Measurements from ENCODE around the gene FAM110A.
"Not testable (repeated sequence)": the region's sequence is repeated elsewhere in the genome, so short reads cannot be mapped to it uniquely, and the experiment has no call there.

Gene FAM110A

DNA sequence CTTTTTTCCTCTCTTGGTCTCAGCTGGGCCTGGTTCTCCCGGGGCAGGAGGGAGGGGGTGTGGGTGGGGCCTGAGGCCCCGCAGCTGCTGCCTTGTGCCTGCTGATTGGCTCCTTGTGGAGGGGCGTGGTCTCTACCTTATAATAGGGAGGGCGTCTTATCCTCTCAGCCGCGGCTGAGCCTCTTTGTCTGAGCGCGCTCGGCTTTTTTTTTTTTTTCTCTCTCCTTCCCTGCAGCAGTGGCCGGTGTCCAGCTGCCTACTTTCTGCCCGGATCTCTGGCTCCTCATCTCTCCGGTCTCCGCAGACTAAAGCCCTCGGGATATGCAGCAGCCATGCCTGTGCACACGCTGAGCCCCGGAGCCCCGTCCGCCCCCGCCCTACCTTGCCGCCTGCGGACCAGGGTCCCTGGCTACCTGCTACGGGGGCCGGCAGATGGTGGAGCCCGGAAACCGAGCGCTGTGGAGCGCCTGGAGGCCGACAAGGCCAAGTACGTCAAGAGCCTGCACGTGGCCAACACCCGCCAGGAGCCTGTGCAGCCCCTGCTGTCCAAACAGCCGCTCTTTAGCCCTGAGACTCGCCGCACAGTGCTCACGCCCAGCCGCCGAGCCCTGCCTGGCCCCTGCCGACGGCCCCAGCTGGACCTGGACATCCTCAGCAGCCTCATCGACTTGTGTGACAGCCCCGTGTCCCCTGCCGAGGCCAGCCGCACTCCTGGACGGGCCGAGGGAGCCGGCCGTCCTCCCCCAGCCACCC is 11.1 kb downstream of the FAM110A start:
- DNase-seq (ENCODE audit: low spot score) = peak; percentile 83

DNA sequence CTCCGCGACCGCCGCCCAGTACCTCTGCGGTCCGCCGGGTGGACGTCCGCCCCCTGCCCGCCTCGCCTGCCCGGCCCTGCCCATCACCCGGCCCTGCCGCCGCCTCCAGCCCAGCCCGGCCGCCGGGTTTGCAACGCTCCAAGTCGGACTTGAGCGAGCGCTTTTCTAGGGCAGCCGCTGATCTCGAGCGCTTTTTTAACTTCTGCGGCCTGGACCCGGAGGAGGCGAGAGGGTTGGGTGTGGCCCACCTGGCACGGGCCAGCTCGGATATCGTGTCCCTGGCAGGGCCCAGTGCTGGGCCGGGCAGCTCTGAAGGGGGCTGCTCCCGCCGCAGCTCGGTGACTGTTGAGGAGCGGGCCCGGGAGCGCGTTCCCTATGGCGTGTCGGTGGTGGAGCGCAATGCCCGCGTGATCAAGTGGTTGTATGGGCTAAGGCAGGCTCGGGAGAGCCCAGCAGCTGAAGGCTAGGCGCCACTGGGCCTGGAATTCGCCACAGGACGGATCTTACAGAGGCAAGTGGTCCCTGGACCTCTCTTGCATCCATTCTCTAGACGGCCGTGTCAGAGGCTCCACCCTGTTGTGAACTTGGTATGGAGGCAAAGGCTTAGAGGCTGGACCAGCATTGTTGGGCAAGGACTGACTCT is 11.8 kb downstream of the FAM110A start:
- no peak for DNase-seq (ENCODE audit: low spot score)

DNA sequence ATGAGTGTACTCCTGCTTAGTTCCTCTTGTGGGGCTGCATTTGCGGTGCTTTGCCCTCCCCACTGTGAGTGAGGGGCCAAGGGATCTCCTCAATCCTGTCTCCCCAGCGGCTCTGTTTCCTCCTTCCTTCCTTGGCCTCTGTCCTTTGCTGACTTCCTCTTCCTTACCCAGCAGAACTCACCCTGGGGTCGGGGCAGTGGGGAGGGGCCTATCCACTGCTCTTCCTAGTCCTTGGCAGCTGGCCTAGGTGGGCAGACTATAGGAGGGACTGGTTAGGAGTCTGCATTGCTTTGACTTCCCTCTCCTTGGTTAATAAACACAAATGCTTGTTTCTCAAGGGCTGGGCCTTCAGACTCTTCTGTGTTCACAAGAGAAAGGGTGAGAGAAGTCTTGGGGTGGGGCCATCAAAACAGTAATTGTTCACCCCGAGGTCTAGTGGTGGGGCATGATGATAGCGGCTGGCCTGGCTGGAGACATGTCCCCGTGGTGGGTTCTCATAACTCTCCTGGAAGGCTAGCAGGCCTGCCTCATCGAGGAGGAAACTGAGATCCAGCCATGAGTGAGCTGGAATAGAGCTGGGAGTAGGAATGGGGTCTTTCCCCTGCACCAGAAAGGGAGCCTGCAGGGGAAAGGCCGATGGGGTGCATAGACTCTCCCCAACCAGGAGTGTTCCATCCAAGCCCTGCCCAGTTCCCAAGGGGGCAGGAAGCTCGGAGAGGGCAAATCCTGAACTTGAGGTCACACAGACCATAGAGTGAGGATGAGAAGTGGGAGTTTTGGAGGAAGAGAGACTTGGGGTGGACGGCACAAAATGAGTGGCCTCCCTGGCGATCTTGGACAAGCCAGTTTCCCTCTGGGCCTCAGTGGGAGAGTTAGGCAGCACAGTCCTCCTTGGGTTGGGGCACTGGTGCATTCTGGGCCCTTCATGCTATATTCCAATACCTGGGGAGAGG is 12.7 kb downstream of the FAM110A start:
- DNase-seq (ENCODE audit: low spot score) = no peak

DNA sequence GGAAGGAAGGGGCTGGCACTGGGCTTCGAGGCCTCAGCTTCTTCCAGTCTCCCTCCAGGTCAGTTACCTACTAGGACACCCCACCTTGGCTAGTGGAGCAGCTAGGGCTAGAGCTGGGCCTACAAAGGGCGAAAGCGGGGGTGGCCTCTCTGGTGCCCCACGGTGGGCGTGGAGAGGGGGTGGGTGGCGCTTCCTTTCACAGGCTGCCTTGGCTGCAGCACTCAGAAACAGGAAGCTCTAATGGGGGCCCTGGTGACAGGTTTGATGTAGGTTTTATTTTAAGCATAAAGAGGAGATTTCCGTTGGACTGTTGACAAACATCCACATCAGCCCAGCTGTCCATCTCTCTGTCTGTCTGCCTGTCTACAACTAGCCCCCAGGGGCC is 13.4 kb downstream of the FAM110A start:
- no peak for DNase-seq (ENCODE audit: low spot score)

DNA sequence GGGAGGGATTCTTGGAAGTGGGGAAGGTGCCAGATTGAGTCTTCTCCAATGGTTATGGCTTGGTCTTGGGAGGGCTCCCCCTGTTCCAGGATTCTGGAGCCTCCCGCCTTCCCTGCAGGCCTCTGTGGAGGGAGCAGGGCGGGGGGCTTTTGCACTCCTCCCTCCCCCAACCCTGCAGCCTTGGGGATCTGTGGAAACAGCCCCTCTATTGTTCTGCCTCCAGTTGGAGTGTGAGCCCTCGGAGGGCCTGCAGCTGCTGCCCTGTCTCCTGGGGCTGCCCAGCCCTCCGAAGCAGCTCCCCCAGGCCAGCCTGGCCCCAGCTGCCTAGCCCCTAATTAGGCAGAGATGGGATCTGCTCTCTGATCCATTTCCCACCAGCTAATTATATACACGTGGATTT is 14.7 kb downstream of the FAM110A start:
- no peak for DNase-seq (ENCODE audit: low spot score)

DNA sequence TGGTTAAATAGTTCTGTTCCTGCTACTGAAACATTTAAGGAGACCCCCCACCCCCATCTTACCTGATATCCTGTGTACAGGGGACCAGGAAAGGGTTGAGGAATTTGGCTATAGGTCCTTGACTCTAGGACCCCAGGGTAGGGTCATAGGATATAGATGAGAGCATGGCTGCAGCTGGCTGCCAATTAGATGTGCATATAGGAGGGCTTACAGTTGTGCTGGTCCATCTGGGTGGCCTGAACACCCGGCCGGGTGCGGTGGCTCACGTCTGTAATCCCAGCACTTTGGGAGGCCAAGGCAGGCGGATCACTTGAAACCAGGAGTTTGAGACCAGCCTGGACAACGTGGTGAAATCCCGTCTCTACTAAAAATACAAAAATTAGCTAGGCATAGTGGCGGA is 15.2 kb downstream of the FAM110A start:
- DNase-seq (ENCODE audit: low spot score) = not testable (repeated sequence)

DNA sequence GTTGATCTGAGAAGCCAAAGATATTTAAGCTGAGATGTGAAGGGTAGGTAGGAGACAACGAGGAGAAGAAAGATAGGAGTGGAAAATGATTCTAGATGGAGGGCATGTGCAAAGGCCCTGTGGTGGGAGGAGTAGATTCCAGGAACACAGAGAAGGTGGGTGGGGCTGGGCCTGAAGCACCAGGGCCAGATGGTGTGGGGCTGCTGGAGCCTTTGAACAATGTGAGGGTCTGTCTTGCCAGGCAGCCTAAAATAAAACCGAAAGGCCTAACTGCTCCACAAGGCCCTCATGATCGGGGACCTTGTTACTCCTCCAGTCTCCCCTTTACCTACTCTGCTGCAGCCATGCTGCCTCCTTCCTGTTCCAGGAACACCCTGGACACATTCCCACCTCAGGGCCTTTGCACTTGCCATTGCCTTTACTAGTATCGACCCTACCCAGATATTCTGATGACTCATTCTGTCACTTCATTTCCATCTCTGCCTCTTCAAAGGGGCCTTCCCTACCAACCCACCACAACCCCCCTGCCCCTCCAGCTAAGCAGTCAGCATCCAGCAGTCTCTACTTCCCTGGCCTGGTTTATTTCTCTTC is 20.0 kb downstream of the FAM110A start:
- DNase-seq (ENCODE audit: low spot score) = no peak

DNA sequence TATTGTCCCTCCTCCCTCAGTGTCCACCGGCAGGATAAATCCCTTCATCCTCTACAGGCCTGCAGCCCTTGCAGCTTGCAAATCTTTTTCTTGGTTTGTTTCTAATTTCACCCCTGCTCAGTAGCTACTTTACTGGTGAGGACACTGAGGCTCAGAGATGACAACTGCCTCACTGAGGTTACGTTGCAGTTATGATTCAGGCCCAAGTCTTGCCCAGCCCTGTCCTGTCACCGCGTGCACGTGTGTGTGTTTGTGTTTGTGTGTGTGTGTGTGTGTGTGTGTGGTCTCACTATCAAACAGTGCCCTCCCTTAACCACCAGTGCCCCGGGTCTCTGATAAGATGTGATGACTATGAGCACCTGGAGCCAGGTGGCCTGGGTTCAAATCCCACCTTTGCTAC is 21.1 kb downstream of the FAM110A start:
- DNase-seq (ENCODE audit: low spot score) = no peak

DNA sequence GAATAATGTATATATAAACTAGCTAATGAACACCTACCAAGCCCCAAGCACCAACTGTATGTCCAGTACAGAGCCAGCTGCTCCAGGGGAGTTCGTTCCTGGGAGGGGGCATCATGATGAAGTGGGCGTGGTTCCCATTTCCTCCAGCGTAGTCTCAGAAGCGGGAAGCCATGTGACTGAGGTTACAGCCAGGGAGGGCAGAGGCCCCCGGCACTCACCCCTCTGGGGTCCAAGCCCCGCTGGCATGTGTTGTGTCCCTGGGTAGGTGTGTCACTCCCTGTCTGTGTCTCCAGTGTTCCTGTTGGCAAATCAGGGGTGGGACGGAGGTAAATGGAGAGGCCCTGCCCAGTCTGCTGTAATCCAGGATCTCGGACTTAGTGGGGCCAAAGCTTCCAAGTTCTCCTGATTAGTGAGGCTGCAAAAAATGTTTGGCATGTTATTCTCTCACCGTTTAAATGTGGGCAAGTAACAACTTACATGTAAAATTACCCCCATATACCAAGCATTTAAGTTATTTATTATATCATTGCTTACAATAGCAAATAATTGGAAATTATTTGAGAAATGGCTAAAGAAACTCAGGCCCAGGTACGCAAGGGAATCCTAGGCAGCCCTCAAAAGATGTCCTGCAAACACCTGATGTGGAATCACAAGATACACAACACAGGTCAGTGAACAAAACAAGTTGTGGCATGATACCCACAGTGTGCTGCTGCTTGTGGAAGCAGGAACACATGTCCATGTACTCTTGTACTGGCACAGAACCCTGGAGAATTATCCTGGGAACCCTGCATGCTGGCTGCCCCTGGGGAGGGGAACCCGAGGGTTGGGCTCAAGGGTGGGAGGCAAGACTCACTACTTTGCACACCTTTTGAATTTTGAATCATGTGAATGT is 22.2 kb downstream of the FAM110A start:
- no peak for DNase-seq (ENCODE audit: low spot score)

DNA sequence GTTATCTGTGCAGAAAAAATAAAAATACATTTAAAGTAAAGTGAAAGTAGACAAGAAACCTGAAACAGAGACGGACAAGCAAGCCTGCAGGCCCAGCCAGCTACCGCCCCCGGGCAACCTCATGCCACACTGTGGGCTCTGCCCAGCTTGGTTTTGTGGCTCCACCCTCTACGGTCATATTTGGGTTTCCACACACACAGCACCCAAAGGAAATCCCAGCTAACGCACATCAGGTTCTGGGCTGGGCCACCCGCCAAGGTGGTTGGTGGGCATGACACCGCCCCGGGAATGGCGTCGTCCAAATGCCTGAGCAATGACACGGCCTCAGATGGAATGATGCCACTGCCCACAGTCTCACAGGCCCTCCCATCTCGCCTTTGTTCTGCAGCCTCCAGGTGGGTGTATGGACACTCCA is 22.9 kb downstream of the FAM110A start:
- DNase-seq (ENCODE audit: low spot score) = no peak

DNA sequence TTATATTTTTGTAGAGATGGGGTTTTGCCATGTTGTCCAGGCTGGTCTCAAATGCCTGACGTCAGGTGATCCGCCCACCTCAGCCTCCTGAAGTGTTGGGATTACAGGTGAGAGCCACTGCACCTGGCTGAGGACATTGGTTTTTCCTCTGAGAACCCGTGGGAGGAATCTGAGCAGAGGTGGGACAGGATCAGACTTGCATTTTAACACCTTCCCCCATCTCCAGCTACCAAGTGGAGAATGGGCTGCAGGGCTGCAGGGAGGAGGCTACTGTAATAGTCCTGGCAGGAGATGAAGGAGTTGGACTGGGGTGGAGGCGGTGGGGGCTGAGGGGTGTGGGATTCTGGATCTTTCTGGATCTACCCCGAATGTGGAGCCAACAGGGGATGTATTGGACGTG is 24.5 kb downstream of the FAM110A start:
- no peak for DNase-seq (ENCODE audit: low spot score)

DNA sequence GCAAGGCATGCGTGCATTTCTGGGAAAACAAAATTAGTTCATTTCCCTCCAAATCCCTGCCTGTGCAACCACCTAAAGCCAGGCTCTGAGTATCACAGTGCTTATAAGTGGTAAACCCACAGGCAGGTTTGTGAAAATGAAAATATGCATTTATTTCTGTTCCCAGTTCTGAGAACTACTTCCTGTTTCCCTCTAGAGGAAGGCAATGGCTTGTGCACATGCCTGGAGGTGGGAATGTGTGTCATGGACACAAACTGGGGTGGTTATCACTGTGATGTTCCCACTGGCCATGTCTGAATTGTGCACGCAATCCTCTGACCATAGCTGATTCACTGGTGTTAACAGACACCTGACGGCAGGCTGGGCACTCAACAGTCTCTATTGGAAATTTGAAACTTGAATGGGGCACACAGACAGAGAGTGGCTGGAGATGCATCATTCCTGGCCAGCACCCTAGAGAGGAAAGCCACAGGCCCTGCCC is 26.3 kb downstream of the FAM110A start:
- no peak for DNase-seq (ENCODE audit: low spot score)

DNA sequence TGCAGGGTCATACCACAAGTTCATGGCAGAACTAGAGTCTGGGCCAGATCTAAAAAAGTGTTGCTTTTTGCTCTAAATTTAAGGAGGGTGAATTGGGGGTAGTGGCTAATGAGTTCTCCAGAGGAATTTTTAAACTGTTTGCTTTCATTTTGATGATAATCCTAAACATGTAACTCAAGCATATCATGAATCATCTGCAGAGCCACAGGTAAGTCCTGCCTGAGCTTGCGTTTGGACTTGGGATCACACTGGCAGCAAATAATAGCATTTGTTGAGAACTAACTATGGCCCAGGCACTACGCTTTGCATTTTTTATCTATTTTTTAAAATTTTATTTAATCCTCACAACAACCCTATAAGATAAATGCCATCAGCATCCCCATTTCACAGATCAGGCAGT is 27.4 kb downstream of the FAM110A start:
- no peak for DNase-seq (ENCODE audit: low spot score)

DNA sequence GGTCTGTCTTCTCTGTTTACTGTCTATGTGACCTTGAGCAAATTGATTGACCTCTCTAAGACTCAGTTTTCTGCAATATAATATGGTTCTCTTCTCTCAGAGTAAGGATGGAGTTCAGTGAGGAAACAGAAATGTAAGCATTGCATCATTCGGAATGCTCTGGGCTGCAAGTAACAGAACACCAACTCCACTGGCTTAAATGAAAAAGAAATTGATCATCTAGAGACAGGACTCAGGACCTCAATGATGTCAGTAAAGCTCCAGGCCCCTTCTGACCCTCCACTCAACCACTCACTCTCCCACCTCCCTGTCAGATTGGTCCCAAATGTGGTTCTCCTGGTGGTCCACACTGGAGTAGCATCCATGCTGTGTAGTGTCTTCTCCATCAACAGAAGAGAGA is 31.9 kb downstream of the FAM110A start:
- DNase-seq (ENCODE audit: low spot score) = no peak

DNA sequence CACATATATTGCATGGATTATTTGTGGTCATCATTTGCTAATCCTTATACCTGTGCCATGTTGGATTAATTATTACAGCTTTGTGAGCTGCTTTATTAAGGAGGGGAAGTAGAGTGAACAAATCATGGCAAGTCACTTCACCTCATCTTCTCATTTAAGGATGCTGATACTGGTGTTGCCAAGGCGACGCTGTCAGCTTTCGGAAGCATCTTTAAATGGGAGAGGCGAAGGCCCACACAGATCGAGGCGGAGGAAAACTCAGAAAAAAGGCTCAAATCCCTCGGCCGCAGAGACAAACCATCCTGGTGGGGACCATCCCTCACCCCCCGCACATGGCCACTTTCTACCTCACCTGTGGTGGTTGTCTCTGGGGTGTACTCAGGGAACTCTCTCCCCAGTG is 34.8 kb downstream of the FAM110A start:
- DNase-seq (ENCODE audit: low spot score) = no peak

DNA sequence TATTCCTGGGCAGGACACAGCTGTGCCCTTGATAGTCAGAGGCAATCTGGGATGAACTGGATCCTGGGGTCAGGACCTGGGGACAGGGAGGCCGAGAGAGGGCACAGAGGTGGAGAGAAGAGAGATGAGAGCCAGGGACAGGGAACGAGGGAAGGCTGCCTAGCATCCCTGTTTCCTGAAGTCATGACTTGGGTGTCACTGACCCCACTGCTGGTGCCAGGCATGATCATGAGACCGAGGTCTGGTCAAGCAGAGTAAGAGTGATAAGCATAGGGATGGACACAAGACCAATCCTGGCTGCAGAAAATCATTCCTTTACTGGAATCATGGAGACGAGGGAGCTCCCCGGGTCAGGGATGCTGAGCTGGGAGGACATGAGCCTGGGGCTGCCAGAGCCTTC is 36.1 kb downstream of the FAM110A start:
- no peak for DNase-seq (ENCODE audit: low spot score)

DNA sequence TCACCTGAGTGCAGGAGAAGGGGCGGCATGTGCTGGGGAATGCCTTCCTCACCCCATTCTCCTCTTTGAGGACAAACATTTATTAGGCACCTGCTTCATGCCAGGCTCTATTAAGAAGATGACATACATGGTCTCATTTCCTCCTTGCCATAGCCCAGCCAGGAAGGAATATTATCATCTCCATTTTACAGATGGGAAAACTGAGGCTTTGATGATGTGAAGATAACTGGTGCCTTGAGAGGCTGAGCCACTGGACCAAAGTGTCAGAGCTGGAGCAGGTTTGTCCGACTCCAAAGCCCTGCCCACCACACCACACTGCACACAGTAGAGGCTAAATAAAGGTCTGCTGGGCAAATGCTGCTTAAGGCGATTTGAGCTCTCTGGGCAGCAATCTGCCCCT is 37.2 kb downstream of the FAM110A start:
- DNase-seq (ENCODE audit: low spot score) = no peak

DNA sequence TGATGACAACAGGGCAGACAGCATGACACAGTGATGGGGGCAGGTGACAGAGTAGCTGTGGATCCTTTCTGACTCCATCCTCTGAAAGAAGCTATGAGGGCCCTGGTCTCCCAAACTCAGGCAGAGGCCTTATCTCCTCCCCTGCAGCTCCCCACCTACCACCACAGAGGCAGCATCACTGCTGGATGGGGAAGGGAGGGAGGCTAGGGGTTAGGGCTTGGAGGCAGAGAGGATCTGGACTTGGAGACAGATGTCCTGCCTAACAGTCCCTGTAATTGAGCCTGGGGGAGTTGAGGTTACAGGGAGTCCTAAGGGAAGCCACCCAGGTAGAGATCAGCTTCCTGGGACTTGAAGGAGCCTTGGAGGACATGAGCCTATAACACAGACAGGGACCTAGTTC is 37.9 kb downstream of the FAM110A start:
- no peak for DNase-seq (ENCODE audit: low spot score)

DNA sequence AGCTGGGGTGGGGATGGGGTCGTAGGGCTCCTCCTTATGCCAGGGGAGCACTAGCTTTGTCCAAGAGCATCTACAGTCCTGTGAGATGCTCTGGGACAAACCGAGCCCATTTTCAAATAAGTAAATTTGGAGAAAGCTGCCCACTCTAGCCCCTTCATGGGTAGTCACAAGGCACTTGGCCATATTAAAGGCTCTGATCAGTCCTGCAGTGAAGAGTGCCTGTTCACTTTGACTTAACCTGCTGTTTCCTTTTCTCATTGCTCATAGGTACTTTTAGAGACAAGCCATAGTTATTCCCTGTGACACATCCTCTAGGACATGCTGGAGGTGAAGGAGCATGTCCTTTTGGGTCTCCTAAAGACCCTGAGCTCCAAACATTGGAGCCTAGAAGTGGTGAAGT is 38.4 kb downstream of the FAM110A start:
- no peak for DNase-seq (ENCODE audit: low spot score)

DNA sequence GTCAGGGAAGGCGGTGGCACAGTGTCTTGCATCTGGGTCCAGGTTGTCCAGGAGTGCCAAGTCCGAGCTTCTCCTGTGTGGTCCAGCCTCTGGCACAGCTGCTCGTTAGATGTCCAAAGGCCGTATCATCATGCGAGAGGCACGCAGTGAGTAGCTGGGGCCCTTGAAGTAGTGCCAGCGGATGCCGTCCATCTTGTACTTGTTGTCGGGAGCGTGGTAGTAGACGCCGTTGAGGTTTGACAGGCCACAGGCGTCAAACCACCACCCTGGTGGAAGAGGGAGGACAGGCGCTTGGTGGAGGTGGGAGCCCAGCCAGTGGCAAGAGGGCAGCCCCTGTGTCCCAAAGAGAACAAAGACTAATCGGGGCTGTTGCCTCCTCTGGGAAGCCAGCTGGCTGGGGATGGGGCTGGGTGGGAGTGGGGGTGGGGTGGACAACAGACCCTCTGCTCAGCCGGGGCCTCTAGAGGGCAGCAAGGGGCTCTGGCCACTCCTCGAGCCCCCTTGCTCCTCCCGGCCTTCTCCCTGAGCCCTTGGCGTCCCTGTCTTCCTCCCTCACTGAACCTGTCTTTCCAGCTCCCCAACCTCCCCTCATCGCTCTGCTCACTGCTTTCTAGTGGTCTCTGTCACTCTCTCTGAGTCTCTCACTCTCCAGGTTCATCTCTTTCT is 39.5 kb downstream of the FAM110A start:
- DNase-seq (ENCODE audit: low spot score) = no peak
